GM21528 (cell line): ENCODE measurements around the gene ZNHIT1.
"Not testable (repeated sequence)": the region's sequence is repeated elsewhere in the genome, so short reads cannot be mapped to it uniquely, and the experiment has no call there.

Source experiments
- ATAC-seq: cut with Tn5 transposase; IDR thresholded peaks from one replicate; pipeline ENCODE4 v1.9.1; 2021; ENCODE audit warnings: mild to moderate bottlenecking, moderate library complexity; ENCODE audit not compliant: unreplicated experiment, low FRiP score

ZNHIT1 gene

DNA sequence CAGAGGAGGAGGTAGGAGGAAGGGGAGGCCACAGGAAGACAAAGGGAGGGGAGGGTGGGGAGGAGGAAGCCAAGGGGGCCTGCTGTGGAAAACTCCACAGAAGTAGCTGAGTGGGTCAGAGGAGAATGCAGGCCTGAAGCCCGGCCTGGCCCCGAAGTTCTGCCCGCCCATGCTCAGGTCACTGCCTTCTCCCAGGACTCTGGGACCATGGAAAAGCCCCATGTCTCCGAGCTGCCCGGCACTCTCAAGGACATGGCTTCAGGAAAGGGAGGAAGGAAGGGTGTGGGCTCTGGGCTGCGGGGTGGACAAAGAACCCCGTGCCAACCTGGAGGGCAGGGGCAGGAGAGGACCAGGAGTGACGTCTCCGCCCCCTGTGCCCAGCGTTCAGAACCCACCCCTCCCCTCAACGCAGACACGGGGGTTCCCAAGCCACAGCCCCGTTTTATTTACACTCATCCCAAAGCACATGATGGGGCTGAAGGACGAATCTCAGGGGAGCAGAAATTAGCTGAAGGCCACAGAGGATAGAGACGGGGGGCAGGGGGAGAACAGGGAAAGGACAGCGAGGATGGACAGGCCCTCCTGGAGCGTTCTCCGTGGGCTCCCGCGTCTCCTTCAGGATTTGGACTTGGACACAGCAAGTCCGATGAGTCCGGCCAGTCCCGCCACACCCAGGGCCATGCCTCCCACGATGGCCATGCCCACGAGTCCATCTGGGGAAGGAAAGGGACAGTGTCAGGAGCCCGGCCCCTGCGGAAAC lies 21.4 kb downstream of the ZNHIT1 start:
- no peak for ATAC-seq

DNA sequence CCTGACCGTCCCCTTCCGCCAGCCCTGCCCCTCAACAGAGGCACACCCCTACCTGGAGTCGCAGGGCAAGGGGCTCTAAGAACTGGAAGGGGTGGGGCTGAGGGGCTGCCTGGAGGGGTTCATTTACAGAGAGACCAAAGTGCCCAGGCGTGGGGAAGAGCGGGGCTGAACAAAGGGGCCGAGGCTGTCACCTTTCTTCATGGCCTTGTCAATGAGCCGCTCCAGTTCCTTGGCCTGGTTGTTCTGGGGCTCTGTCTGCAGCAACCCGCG lies 21.9 kb downstream of the ZNHIT1 start:
- ATAC-seq = no peak

DNA sequence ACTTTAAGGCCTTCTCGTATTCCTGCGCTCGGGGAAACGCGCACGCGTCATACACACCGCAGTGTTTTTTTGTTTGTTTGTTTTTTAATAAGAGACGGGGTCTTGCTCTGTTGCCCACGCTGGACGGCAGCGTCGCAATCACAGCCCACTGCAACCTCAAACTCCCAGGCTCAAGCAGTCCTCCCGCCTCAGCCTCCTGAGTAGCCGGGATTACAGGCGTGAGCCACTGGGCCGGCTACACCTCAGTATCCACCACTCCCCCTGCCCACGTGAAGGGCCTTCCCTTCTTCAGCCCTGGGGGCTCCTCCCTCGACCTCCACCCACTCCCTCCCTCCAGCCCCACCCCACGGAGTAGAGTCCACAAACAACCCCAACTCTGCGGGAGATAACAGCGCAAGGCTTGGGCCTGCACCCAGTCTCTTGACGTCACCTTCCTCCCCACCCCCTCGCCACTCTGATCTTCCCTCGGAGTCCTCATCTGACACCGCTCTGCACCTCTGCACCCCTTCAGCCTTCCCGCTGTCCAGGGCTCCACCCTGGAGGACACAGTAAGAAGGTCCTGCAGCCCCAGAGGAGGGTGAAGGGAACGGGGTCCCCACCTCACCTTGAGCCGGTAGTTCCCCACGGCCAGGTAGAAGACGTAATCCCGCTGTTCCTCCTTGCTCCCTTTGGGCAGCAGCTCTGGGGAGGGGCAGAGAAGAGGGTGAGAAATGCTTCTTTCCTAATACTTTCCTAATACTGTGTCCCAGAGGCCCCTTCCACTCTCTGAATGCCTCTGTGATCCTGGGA lies 22.5 kb downstream of the ZNHIT1 start:
- no peak for ATAC-seq

DNA sequence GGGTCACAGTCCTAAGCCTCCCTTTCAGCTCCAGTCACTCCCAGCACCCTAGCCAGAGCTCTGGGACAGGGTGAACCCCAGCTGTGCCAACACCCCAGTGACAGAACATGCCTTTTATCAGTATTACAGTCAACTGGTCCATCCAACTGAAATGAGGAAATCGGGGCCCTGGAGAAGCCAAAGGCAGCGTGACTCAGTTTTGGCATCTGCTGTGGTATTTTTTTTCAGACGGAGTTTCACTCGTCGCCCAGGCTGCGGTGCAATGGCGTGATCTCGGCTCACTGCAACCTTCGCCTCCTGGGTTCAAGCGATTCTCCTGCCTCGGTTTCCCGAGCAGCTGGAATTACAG lies 23.0 kb downstream of the ZNHIT1 start:
- ATAC-seq = no peak

- no peak for ATAC-seq
Observed at GRCh38 chr7:101241443-101242349, 23.7 kb downstream of the ZNHIT1 start.

DNA sequence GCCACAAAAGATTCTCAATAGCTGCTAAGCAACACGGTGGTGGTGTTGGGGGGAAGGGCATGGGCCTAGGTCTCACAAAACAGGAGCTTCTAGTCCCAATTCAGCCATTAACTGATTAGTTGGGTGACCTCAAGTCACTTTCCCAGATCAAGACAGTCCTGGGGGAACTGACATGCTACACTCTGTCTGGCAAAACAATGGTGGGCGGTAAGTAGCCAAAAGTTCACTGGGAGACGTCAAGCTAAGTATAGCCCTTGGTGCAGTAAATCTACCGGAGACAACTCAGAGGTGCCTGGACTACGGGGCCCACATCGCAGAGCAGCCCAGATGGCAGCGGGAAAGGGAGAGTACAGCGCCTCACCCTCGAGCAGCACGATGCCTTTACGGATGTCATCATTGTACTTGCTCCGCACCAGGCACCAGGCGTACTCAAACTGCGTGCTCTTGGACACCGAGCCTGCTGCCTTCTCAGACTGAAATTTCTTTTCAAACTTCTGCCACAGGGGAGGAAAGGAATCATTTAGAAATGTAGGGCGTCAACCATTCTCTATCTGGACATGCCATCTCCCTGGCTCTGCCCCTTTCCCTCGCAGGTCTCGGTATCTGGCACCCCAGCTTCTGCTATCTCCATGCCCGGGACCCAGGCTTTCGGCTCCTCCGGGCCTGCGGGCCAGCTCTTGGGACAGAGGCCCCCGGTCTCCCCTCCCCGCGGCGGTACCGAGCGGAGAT lies 25.8 kb downstream of the ZNHIT1 start:
- no peak for ATAC-seq

GRCh38 chr7:101244375-101245146 lies 26.6 kb downstream of the ZNHIT1 start, which contains the start of gene FIS1:
Gene FIS1, minus strand, starts transcription at chr7:101245081. Its CDS starts 77 bp downstream, at chr7:101245004.
- peak; percentile 90 for ATAC-seq

DNA sequence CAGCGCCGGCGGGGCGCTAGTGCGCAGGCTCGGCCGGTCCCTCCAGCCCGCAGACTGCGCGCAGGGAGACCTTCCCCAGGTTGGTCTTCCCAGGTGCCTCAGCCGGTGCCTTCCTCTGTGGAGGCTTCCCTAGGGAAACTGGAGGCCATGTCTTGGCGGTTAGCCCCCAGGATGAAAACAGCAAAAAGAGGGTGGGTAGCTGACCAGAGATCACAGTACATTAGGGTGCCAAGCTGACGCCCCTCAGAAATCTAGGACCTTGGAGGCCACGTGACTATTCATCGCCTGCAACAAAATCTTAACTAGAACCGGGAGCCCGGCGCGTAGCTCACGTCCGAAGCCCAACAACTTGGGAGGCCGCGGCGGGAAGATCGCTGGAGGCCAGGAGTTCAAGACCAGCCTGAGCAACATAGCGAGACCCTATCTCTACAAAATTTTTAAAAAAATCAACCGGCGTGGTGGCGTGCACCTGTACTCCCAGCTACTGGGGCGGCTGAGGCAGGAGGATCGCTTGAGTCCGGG lies 27.2 kb downstream of the ZNHIT1 start:
- ATAC-seq = no peak

DNA sequence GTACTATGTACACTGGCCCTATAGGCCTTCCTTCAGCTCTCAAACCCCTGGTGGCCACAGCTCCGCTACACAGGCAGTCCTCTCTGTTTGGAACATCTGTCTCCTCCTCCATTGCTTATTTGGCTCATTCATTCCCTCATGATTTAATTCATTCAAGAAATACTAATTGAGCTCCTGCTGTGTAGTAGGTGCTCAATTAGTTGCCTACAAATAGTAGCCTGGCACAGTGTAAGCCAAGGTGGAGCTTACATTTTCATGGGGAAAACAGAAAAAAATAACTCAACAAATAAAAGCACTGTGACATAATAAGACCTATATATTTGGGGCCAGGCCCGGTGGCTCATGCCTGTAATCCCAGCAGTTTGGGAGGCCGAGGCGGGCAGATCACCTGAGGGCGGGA lies 30.3 kb downstream of the ZNHIT1 start:
- ATAC-seq = no peak

GRCh38 chr7:101250324-101250723 lies 32.4 kb downstream of the ZNHIT1 start:
- no peak for ATAC-seq

DNA sequence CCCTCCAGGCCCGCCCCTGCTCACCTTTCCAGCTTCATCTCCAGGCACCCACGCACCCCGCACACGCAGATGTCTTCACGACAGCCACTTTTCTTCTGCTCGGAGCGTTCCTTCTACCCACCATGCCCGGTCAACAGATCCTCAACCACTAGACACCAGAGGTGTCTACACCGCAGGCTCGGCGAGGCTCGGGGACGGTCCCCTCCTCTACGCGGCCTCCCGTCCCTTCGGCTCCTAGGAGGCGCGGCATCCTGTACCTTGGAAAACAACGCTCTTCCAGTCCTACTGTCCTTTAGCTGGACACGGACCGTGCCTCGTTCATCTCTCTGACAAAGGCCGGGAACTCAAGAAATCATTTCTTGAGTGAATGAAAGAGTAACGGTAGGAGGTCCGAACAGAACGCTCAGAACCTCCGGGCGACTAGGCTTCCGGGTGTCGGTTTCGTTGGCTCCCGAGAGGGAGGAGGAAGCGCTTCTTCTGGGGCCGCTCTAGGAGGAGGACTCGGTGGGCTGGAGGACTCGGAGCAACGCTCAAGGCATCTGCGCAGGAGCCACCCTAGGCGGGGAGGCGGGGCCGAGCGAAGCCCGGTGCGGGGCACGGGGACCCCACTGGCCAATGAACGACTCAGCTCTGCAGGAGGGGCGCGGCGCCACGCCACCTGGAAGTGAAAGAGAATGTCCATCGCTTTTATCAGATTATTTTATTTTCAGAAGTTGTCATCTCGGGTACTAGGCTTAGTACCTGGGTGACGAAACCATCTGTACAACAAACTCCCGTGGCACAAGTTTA lies 34.1 kb downstream of the ZNHIT1 start:
- ATAC-seq = peak; percentile 95

GRCh38 chr7:101253199-101253598 lies 35.2 kb downstream of the ZNHIT1 start:
- not testable (repeated sequence) for ATAC-seq

- ATAC-seq = no peak
Observed at GRCh38 chr7:101255796-101256195, 37.8 kb downstream of the ZNHIT1 start.

DNA sequence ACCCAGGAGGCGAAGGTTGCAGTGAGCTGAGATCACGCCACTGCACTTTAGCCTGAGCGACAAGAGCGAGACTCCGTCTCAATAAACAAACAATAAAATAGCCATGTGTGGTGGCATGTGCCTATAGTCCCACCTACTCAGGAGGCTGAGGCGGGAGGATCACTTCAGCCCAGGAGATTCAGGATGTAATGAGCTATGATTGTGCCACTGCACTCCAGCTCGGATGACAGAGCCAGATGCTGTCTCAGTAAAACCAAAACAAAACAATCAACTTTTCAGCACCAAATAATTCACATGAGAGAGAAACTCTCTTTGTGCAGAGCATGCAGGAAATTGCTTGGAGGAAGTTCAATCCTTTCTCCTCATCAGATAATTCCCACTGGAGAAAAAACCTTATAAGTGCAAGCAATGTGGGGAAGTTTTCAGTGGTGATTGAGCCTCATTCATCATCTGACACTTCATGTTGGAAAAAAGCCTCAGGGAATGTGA lies 40.3 kb downstream of the ZNHIT1 start:
- ATAC-seq = no peak

GRCh38 chr7:101264102-101264706 lies 46.2 kb downstream of the ZNHIT1 start:
- not testable (repeated sequence) for ATAC-seq

DNA sequence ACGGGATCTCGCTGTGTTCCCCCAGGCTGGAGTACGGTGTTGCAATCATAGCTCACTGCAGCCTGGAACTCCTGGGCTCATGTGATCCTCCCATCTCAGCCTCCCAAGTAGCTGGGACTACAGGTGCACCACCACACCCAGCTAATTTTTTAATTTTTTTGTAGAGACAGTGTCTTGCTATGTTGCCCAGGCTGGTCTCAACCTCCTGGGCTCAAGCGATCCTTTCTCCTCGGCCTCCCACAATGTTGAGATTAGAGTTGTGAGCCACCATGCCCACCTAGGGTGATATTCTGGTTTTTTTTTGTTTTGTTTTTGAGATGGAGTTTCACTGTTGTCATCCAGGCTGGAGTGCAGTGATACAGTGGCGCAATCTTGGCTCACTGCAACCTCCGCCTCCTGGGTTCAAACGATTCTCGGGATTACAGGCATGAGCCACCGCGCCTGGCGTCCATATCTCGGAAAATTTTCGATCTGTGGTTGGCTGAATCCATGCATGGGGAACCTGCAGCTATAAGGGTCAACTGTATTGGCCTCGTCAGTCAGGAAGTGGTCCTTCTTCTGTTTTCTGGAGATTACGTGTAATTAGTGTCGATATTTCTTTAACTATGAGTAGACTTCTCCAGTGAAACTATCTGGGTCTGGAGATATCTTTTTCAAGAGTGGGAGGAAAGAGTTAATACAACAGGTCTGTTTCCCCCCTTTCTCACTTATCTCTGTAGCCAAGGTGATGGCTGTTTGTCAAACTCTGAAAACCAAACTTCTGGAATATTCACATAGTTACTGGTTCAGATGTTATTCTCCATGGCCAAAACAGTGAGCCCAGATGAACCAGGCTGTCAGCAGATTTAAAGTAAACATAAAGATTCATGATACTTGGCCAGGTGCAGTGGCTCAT lies 47.9 kb downstream of the ZNHIT1 start:
- ATAC-seq = no peak

- no peak for ATAC-seq
Observed at GRCh38 chr7:101269664-101270063, 51.7 kb downstream of the ZNHIT1 start.
